ENCODE data around the gene CDADC1.

Gene CDADC1

DNA sequence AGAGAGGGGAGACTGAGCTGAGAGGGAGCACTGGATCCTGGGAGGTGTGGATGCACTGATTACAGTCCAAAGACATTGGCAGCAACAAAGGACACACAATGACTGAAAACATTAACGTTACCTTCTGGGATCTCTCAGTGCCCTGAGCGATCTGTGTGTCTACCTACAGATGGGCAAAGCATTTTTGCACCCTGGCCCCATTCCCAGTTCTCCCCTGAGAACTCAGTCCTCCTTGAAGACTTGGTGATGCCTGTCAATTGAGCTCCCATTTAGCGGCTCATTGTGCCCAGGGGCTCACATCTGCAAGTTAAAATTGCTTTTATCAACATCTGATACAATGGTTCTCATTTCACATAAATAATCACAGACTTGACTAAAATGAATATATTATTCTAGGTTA is 62.5 kb downstream of the CDADC1 start (continued):
- TF ChIP-seq, protein P1, sequence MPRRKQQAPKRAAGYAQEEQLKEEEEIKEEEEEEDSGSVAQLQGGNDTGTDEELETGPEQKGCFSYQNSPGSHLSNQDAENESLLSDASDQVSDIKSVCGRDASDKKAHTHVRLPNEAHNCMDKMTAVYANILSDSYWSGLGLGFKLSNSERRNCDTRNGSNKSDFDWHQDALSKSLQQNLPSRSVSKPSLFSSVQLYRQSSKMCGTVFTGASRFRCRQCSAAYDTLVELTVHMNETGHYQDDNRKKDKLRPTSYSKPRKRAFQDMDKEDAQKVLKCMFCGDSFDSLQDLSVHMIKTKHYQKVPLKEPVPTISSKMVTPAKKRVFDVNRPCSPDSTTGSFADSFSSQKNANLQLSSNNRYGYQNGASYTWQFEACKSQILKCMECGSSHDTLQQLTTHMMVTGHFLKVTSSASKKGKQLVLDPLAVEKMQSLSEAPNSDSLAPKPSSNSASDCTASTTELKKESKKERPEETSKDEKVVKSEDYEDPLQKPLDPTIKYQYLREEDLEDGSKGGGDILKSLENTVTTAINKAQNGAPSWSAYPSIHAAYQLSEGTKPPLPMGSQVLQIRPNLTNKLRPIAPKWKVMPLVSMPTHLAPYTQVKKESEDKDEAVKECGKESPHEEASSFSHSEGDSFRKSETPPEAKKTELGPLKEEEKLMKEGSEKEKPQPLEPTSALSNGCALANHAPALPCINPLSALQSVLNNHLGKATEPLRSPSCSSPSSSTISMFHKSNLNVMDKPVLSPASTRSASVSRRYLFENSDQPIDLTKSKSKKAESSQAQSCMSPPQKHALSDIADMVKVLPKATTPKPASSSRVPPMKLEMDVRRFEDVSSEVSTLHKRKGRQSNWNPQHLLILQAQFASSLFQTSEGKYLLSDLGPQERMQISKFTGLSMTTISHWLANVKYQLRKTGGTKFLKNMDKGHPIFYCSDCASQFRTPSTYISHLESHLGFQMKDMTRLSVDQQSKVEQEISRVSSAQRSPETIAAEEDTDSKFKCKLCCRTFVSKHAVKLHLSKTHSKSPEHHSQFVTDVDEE (CRISPR knock-in tag; IDR thresholded peaks at IDR 0.05) = no peak

DNA sequence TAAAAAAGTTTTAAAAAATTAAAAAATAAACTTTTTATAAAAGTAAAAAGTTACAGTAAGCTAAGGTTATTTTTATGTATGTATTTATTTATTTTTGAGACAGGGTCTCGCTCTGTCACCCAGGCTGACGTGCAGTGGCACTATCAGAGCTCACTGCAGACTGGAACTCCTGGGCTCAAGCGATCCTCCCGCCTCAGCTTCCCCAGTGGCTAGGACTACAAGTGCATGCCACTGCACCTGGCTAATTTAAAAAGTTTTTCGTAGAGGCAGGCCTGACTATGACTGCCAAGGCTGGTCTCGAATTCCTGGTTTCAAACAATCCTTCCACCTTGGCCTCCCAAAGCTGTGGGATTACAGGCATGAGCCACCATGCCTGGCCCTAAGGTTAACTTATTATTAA is 64.1 kb downstream of the CDADC1 start:
- ATAC-seq = no peak
- TF ChIP-seq ZNF70 (CRISPR knock-in tag; IDR thresholded peaks at IDR 0.05) (no peak), BACH2 (CRISPR knock-in tag; IDR thresholded peaks at IDR 0.05; ENCODE audit: borderline replicate concordance) (no peak), ZFP3 (CRISPR knock-in tag; IDR thresholded peaks at IDR 0.05) (no peak), ARNTL (CRISPR knock-in tag; IDR thresholded peaks at IDR 0.05; ENCODE audit: borderline replicate concordance, low read depth) (no peak), TCF4 (CRISPR knock-in tag; IDR thresholded peaks at IDR 0.05; ENCODE audit: borderline replicate concordance) (no peak), ESRRG (CRISPR knock-in tag; IDR thresholded peaks at IDR 0.05) (no peak), RARB (CRISPR knock-in tag; IDR thresholded peaks at IDR 0.05) (no peak), ZNF565 (CRISPR knock-in tag; conservative IDR thresholded peaks at IDR 0.05; ENCODE audit: low read depth) (no peak), OSR1 (CRISPR knock-in tag; IDR thresholded peaks at IDR 0.05) (no peak), CSDC2 (CRISPR knock-in tag; IDR thresholded peaks at IDR 0.05) (no peak), GLIS3 (CRISPR knock-in tag; IDR thresholded peaks at IDR 0.05) (no peak), SNAI2 (CRISPR knock-in tag; IDR thresholded peaks at IDR 0.05) (no peak), TOX (CRISPR knock-in tag; IDR thresholded peaks at IDR 0.05; ENCODE audit: borderline replicate concordance) (no peak), ZC3H10 (CRISPR knock-in tag; IDR thresholded peaks at IDR 0.05) (no peak), ZNF8 (CRISPR knock-in tag; IDR thresholded peaks at IDR 0.05) (no peak)
- TF ChIP-seq, protein P2, sequence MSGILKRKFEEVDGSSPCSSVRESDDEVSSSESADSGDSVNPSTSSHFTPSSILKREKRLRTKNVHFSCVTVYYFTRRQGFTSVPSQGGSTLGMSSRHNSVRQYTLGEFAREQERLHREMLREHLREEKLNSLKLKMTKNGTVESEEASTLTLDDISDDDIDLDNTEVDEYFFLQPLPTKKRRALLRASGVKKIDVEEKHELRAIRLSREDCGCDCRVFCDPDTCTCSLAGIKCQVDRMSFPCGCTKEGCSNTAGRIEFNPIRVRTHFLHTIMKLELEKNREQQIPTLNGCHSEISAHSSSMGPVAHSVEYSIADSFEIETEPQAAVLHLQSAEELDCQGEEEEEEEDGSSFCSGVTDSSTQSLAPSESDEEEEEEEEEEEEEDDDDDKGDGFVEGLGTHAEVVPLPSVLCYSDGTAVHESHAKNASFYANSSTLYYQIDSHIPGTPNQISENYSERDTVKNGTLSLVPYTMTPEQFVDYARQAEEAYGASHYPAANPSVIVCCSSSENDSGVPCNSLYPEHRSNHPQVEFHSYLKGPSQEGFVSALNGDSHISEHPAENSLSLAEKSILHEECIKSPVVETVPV (CRISPR knock-in tag; IDR thresholded peaks at IDR 0.05) = no peak
- TF ChIP-seq, protein P3, sequence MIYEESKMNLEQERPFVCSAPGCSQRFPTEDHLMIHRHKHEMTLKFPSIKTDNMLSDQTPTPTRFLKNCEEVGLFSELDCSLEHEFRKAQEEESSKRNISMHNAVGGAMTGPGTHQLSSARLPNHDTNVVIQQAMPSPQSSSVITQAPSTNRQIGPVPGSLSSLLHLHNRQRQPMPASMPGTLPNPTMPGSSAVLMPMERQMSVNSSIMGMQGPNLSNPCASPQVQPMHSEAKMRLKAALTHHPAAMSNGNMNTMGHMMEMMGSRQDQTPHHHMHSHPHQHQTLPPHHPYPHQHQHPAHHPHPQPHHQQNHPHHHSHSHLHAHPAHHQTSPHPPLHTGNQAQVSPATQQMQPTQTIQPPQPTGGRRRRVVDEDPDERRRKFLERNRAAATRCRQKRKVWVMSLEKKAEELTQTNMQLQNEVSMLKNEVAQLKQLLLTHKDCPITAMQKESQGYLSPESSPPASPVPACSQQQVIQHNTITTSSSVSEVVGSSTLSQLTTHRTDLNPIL (CRISPR knock-in tag; IDR thresholded peaks at IDR 0.05; ENCODE audit: low read depth) = no peak
- TF ChIP-seq, protein P4, sequence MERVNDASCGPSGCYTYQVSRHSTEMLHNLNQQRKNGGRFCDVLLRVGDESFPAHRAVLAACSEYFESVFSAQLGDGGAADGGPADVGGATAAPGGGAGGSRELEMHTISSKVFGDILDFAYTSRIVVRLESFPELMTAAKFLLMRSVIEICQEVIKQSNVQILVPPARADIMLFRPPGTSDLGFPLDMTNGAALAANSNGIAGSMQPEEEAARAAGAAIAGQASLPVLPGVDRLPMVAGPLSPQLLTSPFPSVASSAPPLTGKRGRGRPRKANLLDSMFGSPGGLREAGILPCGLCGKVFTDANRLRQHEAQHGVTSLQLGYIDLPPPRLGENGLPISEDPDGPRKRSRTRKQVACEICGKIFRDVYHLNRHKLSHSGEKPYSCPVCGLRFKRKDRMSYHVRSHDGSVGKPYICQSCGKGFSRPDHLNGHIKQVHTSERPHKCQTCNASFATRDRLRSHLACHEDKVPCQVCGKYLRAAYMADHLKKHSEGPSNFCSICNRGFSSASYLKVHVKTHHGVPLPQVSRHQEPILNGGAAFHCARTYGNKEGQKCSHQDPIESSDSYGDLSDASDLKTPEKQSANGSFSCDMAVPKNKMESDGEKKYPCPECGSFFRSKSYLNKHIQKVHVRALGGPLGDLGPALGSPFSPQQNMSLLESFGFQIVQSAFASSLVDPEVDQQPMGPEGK (CRISPR knock-in tag; IDR thresholded peaks at IDR 0.05; ENCODE audit: borderline replicate concordance) = no peak
- TF ChIP-seq, protein P5, sequence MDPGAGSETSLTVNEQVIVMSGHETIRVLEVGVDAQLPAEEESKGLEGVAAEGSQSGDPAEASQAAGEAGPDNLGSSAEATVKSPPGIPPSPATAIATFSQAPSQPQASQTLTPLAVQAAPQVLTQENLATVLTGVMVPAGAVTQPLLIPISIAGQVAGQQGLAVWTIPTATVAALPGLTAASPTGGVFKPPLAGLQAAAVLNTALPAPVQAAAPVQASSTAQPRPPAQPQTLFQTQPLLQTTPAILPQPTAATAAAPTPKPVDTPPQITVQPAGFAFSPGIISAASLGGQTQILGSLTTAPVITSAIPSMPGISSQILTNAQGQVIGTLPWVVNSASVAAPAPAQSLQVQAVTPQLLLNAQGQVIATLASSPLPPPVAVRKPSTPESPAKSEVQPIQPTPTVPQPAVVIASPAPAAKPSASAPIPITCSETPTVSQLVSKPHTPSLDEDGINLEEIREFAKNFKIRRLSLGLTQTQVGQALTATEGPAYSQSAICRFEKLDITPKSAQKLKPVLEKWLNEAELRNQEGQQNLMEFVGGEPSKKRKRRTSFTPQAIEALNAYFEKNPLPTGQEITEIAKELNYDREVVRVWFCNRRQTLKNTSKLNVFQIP (CRISPR knock-in tag; IDR thresholded peaks at IDR 0.05; ENCODE audit: borderline replicate concordance, low read depth) = no peak

DNA sequence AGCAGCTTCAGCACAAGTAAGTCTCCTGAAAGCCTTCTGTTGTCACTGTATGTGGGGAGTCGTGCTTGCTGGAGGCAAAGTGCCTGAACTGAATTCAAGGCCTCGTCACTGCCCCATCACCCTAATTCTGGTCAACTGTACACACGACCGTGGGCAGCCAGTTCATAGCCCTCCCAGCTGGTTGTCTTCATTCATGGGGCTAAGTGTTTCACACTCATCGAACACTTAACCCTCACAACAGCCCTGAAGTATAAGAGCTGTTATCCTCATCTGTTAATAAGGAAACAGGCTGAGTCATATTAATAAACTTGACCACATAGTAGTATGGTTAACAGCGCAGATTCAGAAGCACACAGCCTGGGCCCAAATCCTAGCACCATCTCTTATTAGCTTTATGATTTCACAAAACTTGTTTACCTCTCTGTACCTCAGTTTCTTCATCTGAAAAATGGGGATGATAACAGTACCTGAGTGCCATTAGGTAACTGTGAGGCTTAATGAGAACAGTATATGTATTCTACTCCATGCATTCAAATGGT is 66.7 kb downstream of the CDADC1 start:
- no peak; the same call in 1 of the 3 replicates for ATAC-seq

More for the DNA sequence above, 66.7 kb downstream of the CDADC1 start:
- TF ChIP-seq ESRRG (CRISPR knock-in tag; IDR thresholded peaks at IDR 0.05) (no peak), ZC3H10 (CRISPR knock-in tag; IDR thresholded peaks at IDR 0.05) (no peak)
